HEK293 (cell line): ENCODE results near the gene MAGEB4.

Experiments
- CTCF ChIA-PET: fragments of 350-600 bp; formaldehyde crosslinking; extraction: SDS; loops from one replicate; lab custom pipeline; 2021; ENCODE audit warnings: antibody characterized with exemption; lab: Yijun Ruan, JAX
- POLR2A ChIA-PET: fragments of 300-600 bp; formaldehyde crosslinking; extraction: SDS; loops from one replicate; lab custom pipeline; 2020; ENCODE audit warnings: antibody characterized with exemption, inconsistent platforms; lab: Yijun Ruan, JAX
- H3K27ac ChIP-seq: fragments of 200-500 bp; sonication (Bioruptor generic); 2 replicates; pipeline ENCODE4 v1.5.1; 2014; ENCODE audit warnings: low read depth, low read length, control low read depth, inconsistent platforms; ENCODE audit errors: extremely low read depth
- H3K36me3 ChIP-seq, 2 experiments: fragments of 200-500 bp in 1 of 2; sonication (Bioruptor generic) in 1 of 2; 1 replicate in 1 of 2; 2 replicates in 1 of 2; pipeline ENCODE4 v1.5.1; 2014 to 2017; ENCODE audit warnings: inconsistent platforms in 2 of 2, low read length in 2 of 2; ENCODE audit not compliant: control insufficient read depth in 2 of 2, insufficient read depth in 1 of 2
- H3K4me1 ChIP-seq: fragments of 200-500 bp; sonication (Bioruptor generic); 2 replicates; pipeline ENCODE4 v1.5.1; 2014; ENCODE audit warnings: mild to moderate bottlenecking, low read length, inconsistent platforms; ENCODE audit not compliant: control insufficient read depth, insufficient read depth
- H3K4me3 ChIP-seq: 2 replicates; pipeline ENCODE4 v1.5.1; 2011; ENCODE audit warnings: low read depth, mild to moderate bottlenecking, control low read depth, low read length, moderate library complexity
- H3K9me3 ChIP-seq: fragments of 200-500 bp; sonication (Bioruptor generic); 2 replicates; pipeline ENCODE4 v1.5.1; 2014; ENCODE audit warnings: low read depth, low read length, inconsistent platforms; ENCODE audit not compliant: control insufficient read depth, insufficient read depth
- KLF10 ChIP-seq: fragments of 450-650 bp; IDR thresholded peaks from 2 replicates; pipeline ENCODE4 v1.5.1; 2018; ENCODE audit warnings: missing biosample characterization, mild to moderate bottlenecking, missing genetic modification characterization
- MYNN ChIP-seq: fragments of 450-650 bp; formaldehyde crosslinking; IDR thresholded peaks from 2 replicates; pipeline ENCODE4 v1.5.1; 2016; ENCODE audit warnings: missing biosample characterization, missing genetic modification characterization, borderline replicate concordance
- SALL2 ChIP-seq: fragments of 450-650 bp; formaldehyde crosslinking; IDR thresholded peaks from 2 replicates; pipeline ENCODE4 v1.5.0; 2017; ENCODE audit warnings: missing biosample characterization, mild to moderate bottlenecking, missing genetic modification characterization, borderline replicate concordance
- YY2 ChIP-seq: fragments of 450-650 bp; formaldehyde crosslinking; IDR thresholded peaks from 2 replicates; pipeline ENCODE4 v1.5.1; 2016; ENCODE audit warnings: missing biosample characterization, missing genetic modification characterization
- ZBTB21 ChIP-seq: fragments of 450-650 bp; formaldehyde crosslinking; IDR thresholded peaks from 2 replicates; pipeline ENCODE4 v1.5.1; 2017; ENCODE audit warnings: missing biosample characterization, missing genetic modification characterization
- ZFHX2 ChIP-seq: fragments of 450-650 bp; formaldehyde crosslinking; conservative IDR thresholded peaks from 2 replicates; pipeline ENCODE4 v1.5.1; 2016; ENCODE audit warnings: missing biosample characterization, missing genetic modification characterization
- ZNF155 ChIP-seq: fragments of 450-650 bp; formaldehyde crosslinking; IDR thresholded peaks from 2 replicates; pipeline ENCODE4 v1.5.1; 2016; ENCODE audit warnings: missing biosample characterization, missing genetic modification characterization
- ZNF223 ChIP-seq: fragments of 450-650 bp; formaldehyde crosslinking; IDR thresholded peaks from 2 replicates; pipeline ENCODE4 v1.5.1; 2016; ENCODE audit warnings: missing biosample characterization, missing genetic modification characterization
- ZNF335 ChIP-seq: fragments of 450-650 bp; formaldehyde crosslinking; conservative IDR thresholded peaks from 2 replicates; pipeline ENCODE4 v1.5.1; 2016; ENCODE audit warnings: missing biosample characterization, missing genetic modification characterization
- ZNF558 ChIP-seq: fragments of 450-650 bp; formaldehyde crosslinking; IDR thresholded peaks from 2 replicates; pipeline ENCODE4 v1.5.1; 2016; ENCODE audit warnings: missing biosample characterization, missing genetic modification characterization
- ZNF837 ChIP-seq: fragments of 450-650 bp; formaldehyde crosslinking; IDR thresholded peaks from 2 replicates; pipeline ENCODE4 v1.5.1; 2016; ENCODE audit warnings: missing biosample characterization, missing genetic modification characterization
- ZSCAN16 ChIP-seq: fragments of 450-650 bp; formaldehyde crosslinking; IDR thresholded peaks from 2 replicates; pipeline ENCODE4 v1.5.1; 2016; ENCODE audit warnings: missing biosample characterization, missing genetic modification characterization
- TF ChIP-seq, protein P1 (sequence below): fragments of 450-650 bp; formaldehyde crosslinking; IDR thresholded peaks from 2 replicates; pipeline ENCODE4 v1.5.1; 2016; ENCODE audit warnings: missing biosample characterization, missing genetic modification characterization, borderline replicate concordance
- TF ChIP-seq, protein P2 (sequence below): fragments of 450-650 bp; formaldehyde crosslinking; conservative IDR thresholded peaks from 2 replicates; pipeline ENCODE4 v1.5.1; 2016; ENCODE audit warnings: low read depth, missing biosample characterization, missing genetic modification characterization

Gene MAGEB4

DNA sequence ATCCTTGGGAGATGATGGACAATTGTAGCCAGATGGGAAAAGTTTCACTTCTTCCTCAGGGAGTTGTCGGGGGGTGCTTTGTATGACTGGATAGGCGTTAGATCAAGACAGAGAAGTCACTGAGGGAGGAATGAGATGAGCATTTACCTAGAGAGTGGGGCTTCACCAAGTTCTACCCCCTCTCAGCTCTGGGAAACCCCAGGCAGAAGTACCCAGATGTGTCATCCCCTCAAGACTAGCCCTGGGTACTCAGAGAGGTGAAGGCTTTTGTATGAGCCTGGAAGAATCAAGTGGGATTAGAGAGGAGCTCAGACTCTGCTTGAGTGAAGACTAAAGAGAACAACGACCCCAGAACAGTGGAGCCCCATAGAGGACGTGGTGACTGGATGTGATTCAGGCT is 7.1 kb downstream of the MAGEB4 start:
- H3K4me3 ChIP-seq: no peak overlapping the region
- POLR2A ChIA-PET: no interaction called here
- CTCF ChIA-PET: no interaction called here
- no peaks in the 10 kb centered on the region for H3K4me1 ChIP-seq
- H3K27ac ChIP-seq: no peak overlapping the region
- H3K36me3 ChIP-seq: no peaks in the 10 kb centered on the region
- TF ChIP-seq, protein P1, sequence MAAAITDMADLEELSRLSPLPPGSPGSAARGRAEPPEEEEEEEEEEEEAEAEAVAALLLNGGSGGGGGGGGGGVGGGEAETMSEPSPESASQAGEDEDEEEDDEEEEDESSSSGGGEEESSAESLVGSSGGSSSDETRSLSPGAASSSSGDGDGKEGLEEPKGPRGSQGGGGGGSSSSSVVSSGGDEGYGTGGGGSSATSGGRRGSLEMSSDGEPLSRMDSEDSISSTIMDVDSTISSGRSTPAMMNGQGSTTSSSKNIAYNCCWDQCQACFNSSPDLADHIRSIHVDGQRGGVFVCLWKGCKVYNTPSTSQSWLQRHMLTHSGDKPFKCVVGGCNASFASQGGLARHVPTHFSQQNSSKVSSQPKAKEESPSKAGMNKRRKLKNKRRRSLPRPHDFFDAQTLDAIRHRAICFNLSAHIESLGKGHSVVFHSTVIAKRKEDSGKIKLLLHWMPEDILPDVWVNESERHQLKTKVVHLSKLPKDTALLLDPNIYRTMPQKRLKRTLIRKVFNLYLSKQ: no peak
- TF ChIP-seq ZNF837 (no peak), KLF10 (no peak), ZBTB21 (tag by site-specific recombination) (no peak), SALL2 (tag by site-specific recombination) (no peak), YY2 (tag by site-specific recombination) (no peak), ZFHX2 (tag by site-specific recombination) (no peak), ZSCAN16 (tag by site-specific recombination) (no peak), MYNN (tag by site-specific recombination) (no peak), ZNF155 (tag by site-specific recombination) (no peak), ZNF223 (no peak)
- TF ChIP-seq, all 188 proteins: peak for 0
- H3K9me3 ChIP-seq: no peaks in the 10 kb centered on the region

DNA sequence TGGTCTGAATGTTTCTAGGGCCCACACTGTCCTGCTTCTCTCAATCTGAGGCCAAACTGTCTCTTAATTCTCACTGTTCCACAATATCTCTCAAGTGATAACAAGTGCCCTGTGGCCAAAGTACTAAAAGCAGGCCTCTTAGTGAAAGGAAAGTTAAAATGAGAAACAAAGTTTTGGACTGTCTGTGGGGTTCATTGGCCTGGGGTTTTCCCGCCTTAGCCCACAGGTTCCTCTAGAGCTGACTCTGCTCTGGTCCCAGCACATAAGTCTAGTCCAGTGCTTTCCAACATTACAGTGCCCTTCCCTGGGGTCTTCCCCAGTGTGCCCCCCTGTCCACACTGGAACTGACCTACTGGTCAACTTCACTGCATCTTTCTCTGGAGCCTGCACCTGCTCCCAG is 11.5 kb downstream of the MAGEB4 start:
- no peaks in the 10 kb centered on the region for H3K36me3 ChIP-seq
- TF ChIP-seq ZNF558 (tag by site-specific recombination) (no peak), ZNF335 (tag by site-specific recombination) (no peak)
- POLR2A ChIA-PET: no interaction called here
- no peak overlapping the region for H3K27ac ChIP-seq
- CTCF ChIA-PET: no interaction called here
- no peaks in the 10 kb centered on the region for H3K9me3 ChIP-seq
- H3K4me3 ChIP-seq: no peak overlapping the region
- no peaks in the 10 kb centered on the region for H3K4me1 ChIP-seq

DNA sequence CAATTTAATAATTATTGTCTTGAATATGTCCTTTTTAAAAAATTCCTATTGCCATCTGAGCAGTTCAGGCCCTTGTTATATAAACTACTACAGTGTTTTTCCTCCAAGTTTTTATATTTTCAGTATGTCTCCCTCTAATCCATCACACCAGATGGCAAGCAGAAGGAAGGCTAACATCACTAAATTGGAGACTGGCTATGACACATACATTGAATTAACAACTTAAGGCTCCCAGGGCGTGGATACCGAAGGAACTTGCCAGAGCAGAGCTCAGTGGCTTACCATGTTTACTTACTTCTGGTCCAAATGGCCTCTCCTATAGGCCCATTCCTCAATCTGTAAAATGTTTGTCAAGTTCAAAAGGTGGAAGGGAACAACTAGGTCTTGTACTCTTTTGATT is 18.1 kb downstream of the MAGEB4 start:
- no peak overlapping the region for H3K27ac ChIP-seq
- H3K36me3 ChIP-seq: no peaks in the 10 kb centered on the region
- ChIA-PET CTCF (interaction anchor here (0.7 kb wide), 1 partner anchor 122 kb away, joined by 3 read pairs; no protein-coding TSS in a partner anchor), POLR2A (no interaction called here)
- H3K4me3 ChIP-seq: no peak overlapping the region
- TF ChIP-seq, protein P2, sequence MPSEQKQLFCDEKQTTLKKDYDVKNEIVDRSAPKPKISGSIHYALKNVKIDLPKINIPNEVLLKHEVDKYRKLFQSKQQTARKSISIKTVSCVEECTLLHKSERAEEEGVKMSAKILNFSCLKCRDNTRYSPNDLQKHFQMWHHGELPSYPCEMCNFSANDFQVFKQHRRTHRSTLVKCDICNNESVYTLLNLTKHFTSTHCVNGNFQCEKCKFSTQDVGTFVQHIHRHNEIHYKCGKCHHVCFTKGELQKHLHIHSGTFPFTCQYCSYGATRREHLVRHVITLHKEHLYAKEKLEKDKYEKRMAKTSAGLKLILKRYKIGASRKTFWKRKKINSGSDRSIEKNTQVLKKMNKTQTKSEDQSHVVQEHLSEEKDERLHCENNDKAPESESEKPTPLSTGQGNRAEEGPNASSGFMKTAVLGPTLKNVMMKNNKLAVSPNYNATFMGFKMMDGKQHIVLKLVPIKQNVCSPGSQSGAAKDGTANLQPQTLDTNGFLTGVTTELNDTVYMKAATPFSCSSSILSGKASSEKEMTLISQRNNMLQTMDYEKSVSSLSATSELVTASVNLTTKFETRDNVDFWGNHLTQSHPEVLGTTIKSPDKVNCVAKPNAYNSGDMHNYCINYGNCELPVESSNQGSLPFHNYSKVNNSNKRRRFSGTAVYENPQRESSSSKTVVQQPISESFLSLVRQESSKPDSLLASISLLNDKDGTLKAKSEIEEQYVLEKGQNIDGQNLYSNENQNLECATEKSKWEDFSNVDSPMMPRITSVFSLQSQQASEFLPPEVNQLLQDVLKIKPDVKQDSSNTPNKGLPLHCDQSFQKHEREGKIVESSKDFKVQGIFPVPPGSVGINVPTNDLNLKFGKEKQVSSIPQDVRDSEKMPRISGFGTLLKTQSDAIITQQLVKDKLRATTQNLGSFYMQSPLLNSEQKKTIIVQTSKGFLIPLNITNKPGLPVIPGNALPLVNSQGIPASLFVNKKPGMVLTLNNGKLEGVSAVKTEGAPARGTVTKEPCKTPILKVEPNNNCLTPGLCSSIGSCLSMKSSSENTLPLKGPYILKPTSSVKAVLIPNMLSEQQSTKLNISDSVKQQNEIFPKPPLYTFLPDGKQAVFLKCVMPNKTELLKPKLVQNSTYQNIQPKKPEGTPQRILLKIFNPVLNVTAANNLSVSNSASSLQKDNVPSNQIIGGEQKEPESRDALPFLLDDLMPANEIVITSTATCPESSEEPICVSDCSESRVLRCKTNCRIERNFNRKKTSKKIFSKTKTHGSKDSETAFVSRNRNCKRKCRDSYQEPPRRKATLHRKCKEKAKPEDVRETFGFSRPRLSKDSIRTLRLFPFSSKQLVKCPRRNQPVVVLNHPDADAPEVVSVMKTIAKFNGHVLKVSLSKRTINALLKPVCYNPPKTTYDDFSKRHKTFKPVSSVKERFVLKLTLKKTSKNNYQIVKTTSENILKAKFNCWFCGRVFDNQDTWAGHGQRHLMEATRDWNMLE (tag by site-specific recombination): no peak
- H3K4me1 ChIP-seq: no peaks in the 10 kb centered on the region
- no peaks in the 10 kb centered on the region for H3K9me3 ChIP-seq
